ENCODE results near the gene ZHX3. TPM values are rescaled to one million over a fixed set of nuclear protein-coding genes. Genes with fewer than 3 reads are reported as not detected.

Gene ZHX3
- total and polyA plus RNA-seq, 9 of the 15 experiments (the other 6 are each of a cell fraction or from before 2014, with no cell fraction given): 0.80 to 14.6 (median 4.9) TPM

DNA sequence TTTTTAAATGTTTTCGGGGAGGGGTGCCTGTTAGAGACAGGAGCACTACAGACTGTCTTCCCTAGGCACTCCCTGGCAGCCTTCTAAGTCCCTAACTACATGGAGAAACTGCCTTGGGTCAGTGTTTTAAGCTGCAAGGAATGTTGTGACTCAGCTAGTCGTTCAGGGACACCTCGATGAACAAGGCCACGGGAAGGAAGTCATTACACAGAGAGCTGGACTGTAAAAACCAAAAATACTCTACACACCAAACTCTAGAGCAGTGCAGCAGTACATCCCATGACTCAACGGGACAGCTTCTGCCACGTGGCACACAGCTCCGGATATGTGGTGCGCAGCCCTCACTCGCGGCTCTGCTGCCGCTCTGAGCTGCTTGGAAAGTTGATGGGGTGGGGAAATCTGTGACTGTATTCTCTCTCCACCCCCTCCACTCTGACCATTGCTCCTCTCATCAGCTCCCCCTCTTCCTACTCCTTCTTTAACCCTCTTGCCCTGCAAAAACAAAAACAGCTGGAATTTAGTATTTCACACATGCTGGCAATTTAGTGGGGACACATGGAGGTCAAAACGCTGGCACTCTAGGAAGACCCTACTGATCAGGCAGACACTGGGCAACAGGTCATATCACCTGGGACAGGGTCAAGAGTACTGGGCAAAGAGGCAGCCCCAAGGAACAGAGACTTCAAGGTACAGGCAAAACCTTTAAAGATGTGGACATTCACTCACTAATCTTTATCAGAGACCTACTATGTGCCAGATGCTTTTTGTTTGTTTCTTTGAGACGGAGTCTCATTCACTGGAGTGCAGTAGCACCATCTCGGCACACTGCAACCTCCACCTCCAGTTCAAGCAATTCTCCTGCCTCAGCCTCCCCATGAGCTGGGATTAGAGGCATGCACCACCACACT lies 12.2 kb upstream of the ZHX3 start (continued):
- TF ChIP-seq BACH1 (tag; IDR thresholded peaks at IDR 0.05): no peak
- TF ChIP-seq, protein P1, sequence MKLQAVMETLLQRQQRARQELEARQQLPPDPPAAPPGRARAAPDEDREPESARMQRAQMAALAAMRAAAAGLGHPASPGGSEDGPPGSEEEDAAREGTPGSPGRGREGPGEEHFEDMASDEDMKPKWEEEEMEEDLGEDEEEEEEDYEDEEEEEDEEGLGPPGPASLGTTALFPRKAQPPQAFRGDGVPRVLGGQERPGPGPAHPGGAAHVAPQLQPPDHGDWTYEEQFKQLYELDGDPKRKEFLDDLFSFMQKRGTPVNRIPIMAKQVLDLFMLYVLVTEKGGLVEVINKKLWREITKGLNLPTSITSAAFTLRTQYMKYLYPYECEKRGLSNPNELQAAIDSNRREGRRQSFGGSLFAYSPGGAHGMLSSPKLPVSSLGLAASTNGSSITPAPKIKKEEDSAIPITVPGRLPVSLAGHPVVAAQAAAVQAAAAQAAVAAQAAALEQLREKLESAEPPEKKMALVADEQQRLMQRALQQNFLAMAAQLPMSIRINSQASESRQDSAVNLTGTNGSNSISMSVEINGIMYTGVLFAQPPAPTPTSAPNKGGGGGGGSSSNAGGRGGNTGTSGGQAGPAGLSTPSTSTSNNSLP (IDR thresholded peaks at IDR 0.05; ENCODE audit: borderline replicate concordance, low read depth, low read length): no peak
- TF ChIP-seq KDM5B (IDR thresholded peaks at IDR 0.05; ENCODE audit: insufficient replicate concordance, low read depth, low read length): no peak
- TF ChIP-seq, protein P2, sequence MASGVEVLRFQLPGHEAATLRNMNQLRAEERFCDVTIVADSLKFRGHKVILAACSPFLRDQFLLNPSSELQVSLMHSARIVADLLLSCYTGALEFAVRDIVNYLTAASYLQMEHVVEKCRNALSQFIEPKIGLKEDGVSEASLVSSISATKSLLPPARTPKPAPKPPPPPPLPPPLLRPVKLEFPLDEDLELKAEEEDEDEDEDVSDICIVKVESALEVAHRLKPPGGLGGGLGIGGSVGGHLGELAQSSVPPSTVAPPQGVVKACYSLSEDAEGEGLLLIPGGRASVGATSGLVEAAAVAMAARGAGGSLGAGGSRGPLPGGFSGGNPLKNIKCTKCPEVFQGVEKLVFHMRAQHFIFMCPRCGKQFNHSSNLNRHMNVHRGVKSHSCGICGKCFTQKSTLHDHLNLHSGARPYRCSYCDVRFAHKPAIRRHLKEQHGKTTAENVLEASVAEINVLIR (CRISPR knock-in tag; IDR thresholded peaks at IDR 0.05): no peak
- TF ChIP-seq MYC (IDR thresholded peaks at IDR 0.05; ENCODE audit: low read depth, low read length): peak; percentile 63
- TF ChIP-seq MYC (CRISPR knock-in tag; IDR thresholded peaks at IDR 0.05; ENCODE audit: borderline replicate concordance, low read depth): no peak
- TF ChIP-seq CREM (IDR thresholded peaks at IDR 0.05; ENCODE audit: low read depth): 0 out of 2 replicates have a peak, but pooled peaks have one; percentile 6
- TF ChIP-seq, protein P3, sequence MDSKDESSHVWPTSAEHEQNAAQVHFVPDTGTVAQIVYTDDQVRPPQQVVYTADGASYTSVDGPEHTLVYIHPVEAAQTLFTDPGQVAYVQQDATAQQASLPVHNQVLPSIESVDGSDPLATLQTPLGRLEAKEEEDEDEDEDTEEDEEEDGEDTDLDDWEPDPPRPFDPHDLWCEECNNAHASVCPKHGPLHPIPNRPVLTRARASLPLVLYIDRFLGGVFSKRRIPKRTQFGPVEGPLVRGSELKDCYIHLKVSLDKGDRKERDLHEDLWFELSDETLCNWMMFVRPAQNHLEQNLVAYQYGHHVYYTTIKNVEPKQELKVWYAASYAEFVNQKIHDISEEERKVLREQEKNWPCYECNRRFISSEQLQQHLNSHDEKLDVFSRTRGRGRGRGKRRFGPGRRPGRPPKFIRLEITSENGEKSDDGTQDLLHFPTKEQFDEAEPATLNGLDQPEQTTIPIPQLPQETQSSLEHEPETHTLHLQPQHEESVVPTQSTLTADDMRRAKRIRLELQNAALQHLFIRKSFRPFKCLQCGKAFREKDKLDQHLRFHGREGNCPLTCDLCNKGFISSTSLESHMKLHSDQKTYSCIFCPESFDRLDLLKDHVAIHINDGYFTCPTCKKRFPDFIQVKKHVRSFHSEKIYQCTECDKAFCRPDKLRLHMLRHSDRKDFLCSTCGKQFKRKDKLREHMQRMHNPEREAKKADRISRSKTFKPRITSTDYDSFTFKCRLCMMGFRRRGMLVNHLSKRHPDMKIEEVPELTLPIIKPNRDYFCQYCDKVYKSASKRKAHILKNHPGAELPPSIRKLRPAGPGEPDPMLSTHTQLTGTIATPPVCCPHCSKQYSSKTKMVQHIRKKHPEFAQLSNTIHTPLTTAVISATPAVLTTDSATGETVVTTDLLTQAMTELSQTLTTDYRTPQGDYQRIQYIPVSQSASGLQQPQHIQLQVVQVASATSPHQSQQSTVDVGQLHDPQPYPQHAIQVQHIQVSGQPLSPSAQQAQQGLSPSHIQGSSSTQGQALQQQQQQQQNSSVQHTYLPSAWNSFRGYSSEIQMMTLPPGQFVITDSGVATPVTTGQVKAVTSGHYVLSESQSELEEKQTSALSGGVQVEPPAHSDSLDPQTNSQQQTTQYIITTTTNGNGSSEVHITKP (IDR thresholded peaks at IDR 0.05; ENCODE audit: partially characterized antibody): no peak
- TF ChIP-seq TCFL5 (CRISPR knock-in tag; conservative IDR thresholded peaks at IDR 0.05): no peak
